GM18505 (cell line): ENCODE data around the gene GPR146.

Experiments
- ATAC-seq: cut with Tn5 transposase; IDR thresholded peaks from one replicate; pipeline ENCODE4 v1.9.1; 2021; ENCODE audit not compliant: unreplicated experiment
- POLR2A ChIP-seq: IDR thresholded peaks from 4 replicates; pipeline ENCODE4 v1.6.1; 2011; ENCODE audit warnings: borderline replicate concordance; ENCODE audit not compliant: insufficient read depth, insufficient read length; ENCODE audit errors: extremely low read depth

GPR146 gene

GRCh38 chr7:1100386-1100785 lies 56.0 kb downstream of the GPR146 start:
- TF ChIP-seq POLR2A: no peak
- no peak for ATAC-seq

DNA sequence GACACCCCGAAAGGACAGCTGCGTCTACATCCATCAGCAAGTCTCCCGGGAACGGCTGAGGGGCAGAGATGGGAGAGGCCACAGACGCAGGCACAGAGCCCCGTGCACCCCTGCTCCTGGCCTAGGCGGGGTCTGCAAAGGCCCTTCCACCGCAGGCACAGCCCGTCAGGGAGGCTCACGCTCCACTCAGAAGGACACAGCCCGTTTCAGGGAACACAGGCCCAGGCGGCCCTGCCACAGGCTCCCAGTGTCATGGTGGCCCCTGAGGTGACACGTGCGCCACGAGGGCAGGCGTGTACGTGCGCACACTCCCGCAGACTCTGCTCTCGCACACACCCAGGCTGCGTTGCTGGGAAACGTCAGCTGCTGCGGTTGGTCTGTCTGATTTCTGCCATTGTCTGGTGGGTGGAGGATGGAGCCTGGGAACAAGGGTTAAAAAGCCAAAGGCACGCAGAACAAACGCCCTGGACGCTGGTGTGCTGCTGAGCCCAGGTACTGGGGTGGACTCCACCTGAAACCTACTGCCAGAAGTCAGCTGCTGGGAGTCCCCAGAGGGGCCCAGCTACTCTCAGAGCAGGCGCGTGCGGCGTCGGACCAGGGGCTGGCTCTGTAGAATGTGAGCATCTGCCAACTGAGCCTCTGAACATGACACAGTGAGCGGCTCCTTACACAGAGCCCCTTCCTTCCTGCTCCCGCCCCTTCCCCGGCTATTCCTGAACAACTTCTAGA lies 56.7 kb downstream of the GPR146 start:
- no peak for TF ChIP-seq POLR2A
- ATAC-seq: no peak

DNA sequence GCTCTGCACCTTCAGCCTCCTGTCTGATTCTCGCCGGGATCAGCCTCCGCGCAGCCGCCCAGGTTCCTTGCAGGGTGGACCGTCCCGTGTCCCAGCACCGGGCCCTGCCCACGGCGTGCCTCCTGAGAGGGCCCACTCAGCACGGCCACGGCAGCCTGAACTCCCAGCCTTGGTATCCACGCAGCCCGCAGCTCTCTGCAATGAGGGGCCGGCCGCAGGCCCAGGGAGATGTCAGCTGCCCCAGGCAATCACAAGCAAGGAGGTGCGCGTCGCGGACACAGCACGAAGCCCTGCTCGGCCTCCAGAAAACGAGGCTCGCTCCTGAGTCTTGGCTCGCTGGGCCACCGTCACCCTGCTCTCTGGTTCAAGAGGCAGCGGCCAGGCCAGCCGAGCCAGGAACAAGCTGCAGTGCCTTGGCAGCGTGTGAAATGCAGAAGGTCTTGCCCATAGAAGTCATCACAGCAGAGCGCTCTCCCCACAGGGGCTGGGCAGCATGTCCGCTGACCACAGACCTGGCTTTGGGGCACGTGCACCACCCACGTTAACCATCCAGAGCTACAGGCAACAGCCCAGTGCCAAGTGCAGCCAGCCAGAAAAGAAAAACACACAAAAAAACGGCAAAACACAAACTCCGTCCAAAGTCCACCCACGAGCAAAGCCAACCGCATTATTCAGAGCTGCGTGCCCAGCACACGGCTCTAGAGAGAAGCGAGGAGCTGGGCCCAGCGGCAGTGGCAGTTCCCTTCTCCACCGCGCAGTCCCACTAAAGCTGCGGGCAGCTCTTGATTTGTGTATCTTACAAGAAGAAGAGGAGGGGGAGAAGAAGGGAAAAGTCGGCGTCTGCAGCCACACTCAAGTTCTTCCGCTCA lies 57.5 kb downstream of the GPR146 start:
- TF ChIP-seq POLR2A: no peak
- no peak for ATAC-seq

DNA sequence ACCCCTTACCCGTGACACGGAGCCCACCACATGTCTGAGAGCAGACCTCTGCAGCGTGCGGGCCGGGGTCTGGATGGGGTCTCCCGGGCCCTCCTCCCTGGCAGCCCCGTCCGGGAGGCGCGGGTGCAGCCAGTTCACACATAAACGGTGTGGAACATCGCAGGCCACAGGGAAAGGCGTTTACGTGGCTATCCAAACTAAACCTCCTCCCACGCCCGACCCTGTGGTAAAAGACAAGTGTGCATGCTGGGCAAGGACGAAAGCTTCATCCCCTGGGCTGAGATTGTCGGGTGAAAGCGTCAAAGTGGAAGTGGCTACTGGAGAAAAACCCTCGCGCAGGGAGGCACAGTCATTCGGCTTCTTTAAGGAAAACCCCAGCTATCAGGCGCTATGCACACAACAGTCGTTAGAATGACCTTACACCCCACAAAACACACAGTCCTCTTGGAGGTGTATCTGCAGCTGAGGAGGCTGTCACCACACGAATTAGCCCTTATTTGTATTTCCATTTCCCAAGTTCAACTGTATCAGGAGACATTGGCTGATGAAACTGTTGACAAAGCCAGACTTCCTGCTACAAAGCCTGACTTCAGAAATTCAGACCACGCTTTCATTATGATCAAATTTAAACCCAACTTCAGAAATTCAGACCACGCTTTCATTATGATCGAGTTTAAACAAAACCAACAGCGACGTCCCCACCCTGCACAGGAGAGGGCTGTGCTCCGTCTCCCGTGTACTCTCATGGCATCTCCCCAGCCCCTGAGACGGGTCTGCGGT lies 58.9 kb downstream of the GPR146 start:
- no peak for ATAC-seq
- no peak for TF ChIP-seq POLR2A

DNA sequence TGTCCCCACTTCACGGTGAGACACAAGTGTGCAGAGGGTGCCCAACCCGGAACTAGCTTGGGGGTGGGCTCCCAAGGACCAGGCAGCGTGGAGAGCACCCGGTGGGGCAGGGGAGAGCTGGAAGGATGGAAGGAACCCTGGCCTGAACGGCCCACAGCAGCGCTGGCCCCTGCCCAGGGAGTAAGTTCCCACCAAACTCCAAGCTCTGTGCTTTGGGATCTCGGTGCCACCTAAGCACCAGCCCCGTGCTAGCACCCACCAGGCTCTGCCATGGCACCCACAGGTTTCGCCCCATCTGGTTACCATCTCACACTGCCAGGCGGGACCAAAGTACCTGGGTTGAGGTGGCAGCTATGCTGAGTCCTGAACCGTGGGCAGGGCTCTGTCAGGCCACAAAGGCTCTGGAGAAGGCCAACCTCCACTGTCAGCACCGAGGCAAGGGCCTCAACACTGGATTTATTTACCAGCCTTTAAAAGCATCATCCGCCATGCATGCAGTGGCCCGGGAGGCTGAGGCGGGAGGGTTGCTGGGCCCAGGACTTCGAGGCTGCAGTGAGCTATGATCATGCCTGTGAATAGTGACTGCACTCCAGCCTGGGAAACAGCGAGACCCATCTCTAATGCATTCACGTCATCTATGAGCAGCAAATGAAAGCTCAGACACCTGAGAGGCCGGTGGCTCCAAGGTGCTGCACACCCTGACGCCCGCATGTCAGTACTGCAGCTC lies 59.6 kb downstream of the GPR146 start:
- no peak for ATAC-seq
- no peak for TF ChIP-seq POLR2A

GRCh38 chr7:1104516-1105179 lies 60.3 kb downstream of the GPR146 start:
- no peak for ATAC-seq
- no peak for TF ChIP-seq POLR2A

DNA sequence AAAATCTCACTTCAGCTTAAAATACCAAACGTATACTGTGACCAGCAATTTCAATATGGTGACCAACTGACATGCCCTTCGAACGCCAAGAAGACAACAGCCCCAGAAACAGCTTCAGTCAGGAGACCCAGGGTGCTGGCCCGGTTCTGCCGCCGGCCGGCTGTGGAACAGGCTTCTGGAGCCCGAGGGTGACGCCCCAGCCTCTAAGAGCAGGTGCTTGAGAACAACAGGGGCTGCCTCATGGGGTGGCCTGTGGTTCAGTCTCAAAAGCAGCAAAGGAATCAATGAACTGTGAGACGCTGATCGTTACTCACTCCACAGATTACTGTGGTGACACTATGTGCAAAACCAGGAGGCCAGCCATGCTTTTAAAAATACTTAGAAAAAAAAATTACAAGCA lies 60.8 kb downstream of the GPR146 start:
- no peak for TF ChIP-seq POLR2A

GRCh38 chr7:1106063-1106792 lies 61.9 kb downstream of the GPR146 start:
- no peak for TF ChIP-seq POLR2A

More for the DNA sequence above, 60.8 kb downstream of the GPR146 start:
- ATAC-seq: peak; percentile 54

GRCh38 chr7:1106793-1107421 lies 62.6 kb downstream of the GPR146 start:
- no peak for ATAC-seq
- TF ChIP-seq POLR2A: no peak

More at GRCh38 chr7:1106063-1106792, 61.9 kb downstream of the GPR146 start:
- no peak for ATAC-seq

GRCh38 chr7:1108264-1108920 lies 64.0 kb downstream of the GPR146 start:
- no peak for ATAC-seq
- no peak for TF ChIP-seq POLR2A
